ENCODE data around the gene NALCN.

GRCh38 chr13:101399365-101399764 lies 16.9 kb downstream of the NALCN start:
- TF ChIP-seq POLR2A (IDR thresholded peaks at IDR 0.05; ENCODE audit: control extremely low read depth in 1 of 2, low read depth in 2 of 2, low read length in 2 of 2): no peak
- no peak for TF ChIP-seq CTCF (IDR thresholded peaks at IDR 0.05; ENCODE audit: control extremely low read depth in 1 of 3, insufficient read depth in 1 of 3, low read depth in 1 of 3, low read length in 3 of 3)
- no peak for TF ChIP-seq POLR2AphosphoS5 (IDR thresholded peaks at IDR 0.05; ENCODE audit: low read depth, low read length)
- no peak for TF ChIP-seq CEBPB (IDR thresholded peaks at IDR 0.05; ENCODE audit: low read depth, low read length)

Measured in H1 (cell line).